HEK293 (cell line): ENCODE results near the gene PLEKHA1.

Experiments
- CTCF ChIA-PET: fragments of 350-600 bp; formaldehyde crosslinking; extraction: SDS; loops from one replicate; lab custom pipeline; 2021; ENCODE audit warnings: antibody characterized with exemption; lab: Yijun Ruan, JAX
- POLR2A ChIA-PET: fragments of 300-600 bp; formaldehyde crosslinking; extraction: SDS; loops from one replicate; lab custom pipeline; 2020; ENCODE audit warnings: antibody characterized with exemption, inconsistent platforms; lab: Yijun Ruan, JAX
- H3K27ac ChIP-seq: fragments of 200-500 bp; sonication (Bioruptor generic); 2 replicates; pipeline ENCODE4 v1.5.1; 2014; ENCODE audit warnings: low read depth, low read length, control low read depth, inconsistent platforms; ENCODE audit errors: extremely low read depth
- H3K36me3 ChIP-seq, 2 experiments: fragments of 200-500 bp in 1 of 2; sonication (Bioruptor generic) in 1 of 2; 1 replicate in 1 of 2; 2 replicates in 1 of 2; pipeline ENCODE4 v1.5.1; 2014 to 2017; ENCODE audit warnings: inconsistent platforms in 2 of 2, low read length in 2 of 2; ENCODE audit not compliant: control insufficient read depth in 2 of 2, insufficient read depth in 1 of 2
- H3K4me1 ChIP-seq: fragments of 200-500 bp; sonication (Bioruptor generic); 2 replicates; pipeline ENCODE4 v1.5.1; 2014; ENCODE audit warnings: mild to moderate bottlenecking, low read length, inconsistent platforms; ENCODE audit not compliant: control insufficient read depth, insufficient read depth
- H3K4me3 ChIP-seq: 2 replicates; pipeline ENCODE4 v1.5.1; 2011; ENCODE audit warnings: low read depth, mild to moderate bottlenecking, control low read depth, low read length, moderate library complexity
- H3K9me3 ChIP-seq: fragments of 200-500 bp; sonication (Bioruptor generic); 2 replicates; pipeline ENCODE4 v1.5.1; 2014; ENCODE audit warnings: low read depth, low read length, inconsistent platforms; ENCODE audit not compliant: control insufficient read depth, insufficient read depth
- ELK4 ChIP-seq: IDR thresholded peaks from 2 replicates; pipeline ENCODE4 v1.6.1; 2011; ENCODE audit warnings: mild to moderate bottlenecking, low read depth, low read length, borderline replicate concordance
- GLI2 ChIP-seq: fragments of 450-650 bp; formaldehyde crosslinking; IDR thresholded peaks from 2 replicates; pipeline ENCODE4; 2017; ENCODE audit warnings: missing biosample characterization, missing genetic modification characterization, low read depth, borderline replicate concordance
- HOXA7 ChIP-seq: sonication (generic); formaldehyde crosslinking; IDR thresholded peaks from 2 replicates; pipeline ENCODE4 v1.8.1; 2022; ENCODE audit warnings: missing genetic modification reagents, borderline replicate concordance
- MZF1 ChIP-seq: fragments of 450-650 bp; formaldehyde crosslinking; IDR thresholded peaks from 2 replicates; pipeline ENCODE4 v1.5.1; 2017; ENCODE audit warnings: missing biosample characterization, missing genetic modification characterization, borderline replicate concordance
- SCRT2 ChIP-seq: fragments of 450-650 bp; formaldehyde crosslinking; IDR thresholded peaks from 2 replicates; pipeline ENCODE4 v1.5.1; 2016; ENCODE audit warnings: missing biosample characterization, missing genetic modification characterization
- ZBTB1 ChIP-seq: fragments of 450-650 bp; formaldehyde crosslinking; IDR thresholded peaks from 2 replicates; pipeline ENCODE4 v1.5.1; 2016; ENCODE audit warnings: missing biosample characterization, missing genetic modification characterization
- ZBTB44 ChIP-seq: fragments of 450-650 bp; IDR thresholded peaks from 2 replicates; pipeline ENCODE4 v1.5.1; 2018; ENCODE audit warnings: missing biosample characterization, mild to moderate bottlenecking, missing genetic modification characterization
- ZIC2 ChIP-seq: fragments of 450-650 bp; formaldehyde crosslinking; IDR thresholded peaks from 2 replicates; pipeline ENCODE4 v1.5.1; 2016; ENCODE audit warnings: missing biosample characterization, missing genetic modification characterization
- ZNF10 ChIP-seq: fragments of 450-650 bp; formaldehyde crosslinking; IDR thresholded peaks from 2 replicates; pipeline ENCODE4 v1.5.1; 2017; ENCODE audit warnings: missing biosample characterization, missing genetic modification characterization
- ZNF112 ChIP-seq: fragments of 450-650 bp; formaldehyde crosslinking; IDR thresholded peaks from 2 replicates; pipeline ENCODE4 v1.5.0; 2017; ENCODE audit warnings: missing biosample characterization, missing genetic modification characterization
- ZNF138 ChIP-seq: fragments of 450-650 bp; formaldehyde crosslinking; IDR thresholded peaks from 2 replicates; pipeline ENCODE4 v1.5.1; 2016; ENCODE audit warnings: missing biosample characterization, missing genetic modification characterization, borderline replicate concordance
- ZNF157 ChIP-seq: fragments of 450-650 bp; formaldehyde crosslinking; IDR thresholded peaks from 2 replicates; pipeline ENCODE4 v1.5.1; 2016; ENCODE audit warnings: missing biosample characterization, missing genetic modification characterization
- ZNF16 ChIP-seq: fragments of 450-650 bp; formaldehyde crosslinking; IDR thresholded peaks from 2 replicates; pipeline ENCODE4 v1.5.1; 2016; ENCODE audit warnings: low read depth, missing biosample characterization, missing genetic modification characterization
- ZNF2 ChIP-seq: fragments of 450-650 bp; formaldehyde crosslinking; IDR thresholded peaks from 2 replicates; pipeline ENCODE4 v1.5.1; 2016; ENCODE audit warnings: missing biosample characterization, missing genetic modification characterization
- ZNF202 ChIP-seq: fragments of 450-650 bp; formaldehyde crosslinking; IDR thresholded peaks from 2 replicates; pipeline ENCODE4 v1.5.1; 2016; ENCODE audit warnings: missing biosample characterization, missing genetic modification characterization, borderline replicate concordance
- ZNF221 ChIP-seq: fragments of 450-650 bp; formaldehyde crosslinking; IDR thresholded peaks from 2 replicates; pipeline ENCODE4 v1.5.1; 2017; ENCODE audit warnings: missing biosample characterization, missing genetic modification characterization, borderline replicate concordance
- ZNF404 ChIP-seq: fragments of 450-650 bp; formaldehyde crosslinking; IDR thresholded peaks from 2 replicates; pipeline ENCODE4 v1.5.1; 2017; ENCODE audit warnings: missing biosample characterization, missing genetic modification characterization
- ZNF473 ChIP-seq: fragments of 450-650 bp; formaldehyde crosslinking; IDR thresholded peaks from 2 replicates; pipeline ENCODE4 v1.5.1; 2017; ENCODE audit warnings: missing biosample characterization, missing genetic modification characterization
- ZNF488 ChIP-seq: fragments of 450-650 bp; formaldehyde crosslinking; IDR thresholded peaks from 2 replicates; pipeline ENCODE4 v1.5.1; 2016; ENCODE audit warnings: missing biosample characterization, missing genetic modification characterization
- ZNF521 ChIP-seq: fragments of 450-650 bp; formaldehyde crosslinking; IDR thresholded peaks from 2 replicates; pipeline ENCODE4 v1.5.1; 2017; ENCODE audit warnings: missing biosample characterization, mild to moderate bottlenecking, missing genetic modification characterization
- ZNF558 ChIP-seq: fragments of 450-650 bp; formaldehyde crosslinking; IDR thresholded peaks from 2 replicates; pipeline ENCODE4 v1.5.1; 2016; ENCODE audit warnings: missing biosample characterization, missing genetic modification characterization
- ZNF600 ChIP-seq: fragments of 450-650 bp; formaldehyde crosslinking; IDR thresholded peaks from 2 replicates; pipeline ENCODE4 v1.5.1; 2016; ENCODE audit warnings: missing biosample characterization, missing genetic modification characterization
- ZNF610 ChIP-seq: fragments of 450-650 bp; formaldehyde crosslinking; IDR thresholded peaks from 2 replicates; pipeline ENCODE4 v1.5.1; 2016; ENCODE audit warnings: missing biosample characterization, missing genetic modification characterization, borderline replicate concordance
- ZNF626 ChIP-seq: fragments of 450-650 bp; sonication (Bioruptor Pico); formaldehyde crosslinking; IDR thresholded peaks from 2 replicates; pipeline ENCODE4 v1.5.1; 2018; ENCODE audit warnings: missing biosample characterization, missing genetic modification characterization, inconsistent platforms
- ZNF837 ChIP-seq: fragments of 450-650 bp; formaldehyde crosslinking; IDR thresholded peaks from 2 replicates; pipeline ENCODE4 v1.5.1; 2016; ENCODE audit warnings: missing biosample characterization, missing genetic modification characterization
- ZSCAN18 ChIP-seq: fragments of 450-650 bp; formaldehyde crosslinking; IDR thresholded peaks from 2 replicates; pipeline ENCODE4 v1.5.1; 2016; ENCODE audit warnings: missing biosample characterization, missing genetic modification characterization

PLEKHA1 gene

GRCh38 chr10:122475591-122476332, 101.3 kb downstream of the PLEKHA1 start (continued):
- no peak for TF ChIP-seq ZNF157
- TF ChIP-seq ZNF558 (tag by site-specific recombination) = no peak
- TF ChIP-seq MZF1 (tag by site-specific recombination) = no peak
- no peak for TF ChIP-seq ZBTB1 (tag by site-specific recombination)

GRCh38 chr10:122476333-122476695, 101.8 kb downstream of the PLEKHA1 start:
- CTCF ChIA-PET = no interaction called here
- H3K4me1 ChIP-seq = 0 out of 2 replicates have a peak, but pooled peaks cover 3% of the 10 kb centered on the region
- no peaks in the 10 kb centered on the region for H3K9me3 ChIP-seq

GRCh38 chr10:122477436-122477835, 102.9 kb downstream of the PLEKHA1 start:
- Histone ChIP-seq H3K36me3 (no peaks in the 10 kb centered on the region), H3K4me1 (0 out of 2 replicates have a peak, but pooled peaks cover 3% of the 10 kb centered on the region), H3K9me3 (no peaks in the 10 kb centered on the region)
- TF ChIP-seq ZNF112 (no peak), ZIC2 (tag by site-specific recombination) (peak; percentile 40), ZNF202 (tag by site-specific recombination) (no peak), ZNF473 (tag by site-specific recombination) (no peak)
- TF ChIP-seq, all 188 proteins: peak for 1
- ChIA-PET CTCF (interaction anchor here (1.3 kb wide), 1 partner anchor 88 kb away, joined by 4 read pairs; no protein-coding TSS in a partner anchor), POLR2A (no interaction called here)
- Histone ChIP-seq H3K4me3 (no peak overlapping the region), H3K27ac (no peak overlapping the region)

More at GRCh38 chr10:122476333-122476695, 101.8 kb downstream of the PLEKHA1 start:
- no peaks in the 10 kb centered on the region for H3K36me3 ChIP-seq
- H3K4me3 ChIP-seq = no peak overlapping the region
- H3K27ac ChIP-seq = no peak overlapping the region
- TF ChIP-seq SCRT2 (tag by site-specific recombination) = peak; percentile 83
- TF ChIP-seq ZNF521 (tag by site-specific recombination) = no peak
- POLR2A ChIA-PET = interaction anchor here (0.6 kb wide), 1 partner anchor 66 kb away, joined by 3 read pairs; no protein-coding TSS in a partner anchor

- Histone ChIP-seq H3K4me3 (no peak overlapping the region), H3K27ac (no peak overlapping the region), H3K4me1 (0 out of 2 replicates have a peak, but pooled peaks cover 3% of the 10 kb centered on the region), H3K9me3 (no peaks in the 10 kb centered on the region), H3K36me3 (no peaks in the 10 kb centered on the region)
- CTCF ChIA-PET = no interaction called here
- POLR2A ChIA-PET = interaction anchor here (1.2 kb wide), 1 partner anchor 10 kb away, joined by 5 read pairs; no protein-coding TSS in a partner anchor
- TF ChIP-seq ZNF600 (tag by site-specific recombination) (no peak), ZNF837 (tag by site-specific recombination) (no peak), ZSCAN18 (tag by site-specific recombination) (no peak), ZNF10 (tag by site-specific recombination) (no peak), ZNF626 (tag by site-specific recombination) (no peak), HOXA7 (CRISPR knock-in tag) (no peak), ZNF221 (tag by site-specific recombination) (no peak), ZNF404 (tag by site-specific recombination) (no peak), ZNF488 (tag by site-specific recombination) (no peak), ZNF2 (no peak), ZBTB44 (tag by site-specific recombination) (no peak), GLI2 (no peak), ELK4 (no peak), ZNF610 (tag by site-specific recombination) (no peak), ZNF16 (no peak), ZNF138 (no peak)
These were observed 104.5 kb downstream of the PLEKHA1 start for GRCh38 chr10:122478971-122479370.
